MM.1S (cell line): Measurements from ENCODE around the gene HEXIM2.

Source experiments
- DNase-seq: peaks from one replicate; pipeline ENCODE4 v3.0.0-alpha.2; 2015
- H2AFZ ChIP-seq: fragments of 300-600 bp; sonication (generic); 2 replicates; pipeline ENCODE4 v1.6.0; 2016; ENCODE audit warnings: antibody characterized with exemption, low read length
- H3F3A ChIP-seq: fragments of 300-600 bp; sonication (generic); 2 replicates; pipeline ENCODE4 v1.6.1; 2016; ENCODE audit warnings: mild to moderate bottlenecking, antibody characterized with exemption, low read length, moderate library complexity, mixed read lengths; ENCODE audit not compliant: insufficient read depth
- H3K27ac ChIP-seq: fragments of 300-600 bp; sonication (generic); 2 replicates; pipeline ENCODE4 v1.5.1; 2016; ENCODE audit warnings: mild to moderate bottlenecking, low read length
- H3K27me3 ChIP-seq: fragments of 300-600 bp; sonication (generic); replicated peaks from 2 replicates; pipeline ENCODE4 v1.6.0; 2016; ENCODE audit warnings: low read length; ENCODE audit not compliant: insufficient read depth
- H3K36me3 ChIP-seq: fragments of 300-600 bp; sonication (generic); replicated peaks from 2 replicates; pipeline ENCODE4 v1.6.1; 2016; ENCODE audit warnings: mild to moderate bottlenecking, low read length, mixed read lengths; ENCODE audit not compliant: insufficient read depth
- H3K4me1 ChIP-seq: fragments of 300-600 bp; sonication (generic); 2 replicates; pipeline ENCODE4 v1.6.1; 2016; ENCODE audit warnings: low read length, mixed read lengths
- H3K4me2 ChIP-seq: fragments of 300-600 bp; sonication (generic); 2 replicates; pipeline ENCODE4 v1.6.0; 2016; ENCODE audit warnings: low read depth, low read length
- H3K4me3 ChIP-seq: fragments of 300-600 bp; sonication (generic); 2 replicates; pipeline ENCODE4 v1.5.1; 2016; ENCODE audit warnings: low read length, mixed read lengths
- H3K79me2 ChIP-seq: fragments of 300-600 bp; sonication (generic); 2 replicates; pipeline ENCODE4 v1.6.1; 2016; ENCODE audit warnings: mixed run types, low read length, mixed read lengths
- H3K9ac ChIP-seq: fragments of 300-600 bp; sonication (generic); 2 replicates; pipeline ENCODE4 v1.6.1; 2016; ENCODE audit warnings: low read length, mixed read lengths
- H3K9me2 ChIP-seq: fragments of 300-600 bp; sonication (generic); replicated peaks from 2 replicates; pipeline ENCODE4 v1.6.1; 2016; ENCODE audit warnings: mild to moderate bottlenecking, low read length, mixed read lengths; ENCODE audit not compliant: insufficient read depth
- H3K9me3 ChIP-seq: fragments of 300-600 bp; sonication (generic); replicated peaks from 2 replicates; pipeline ENCODE4 v1.6.1; 2016; ENCODE audit warnings: mild to moderate bottlenecking, low read length, mixed read lengths; ENCODE audit not compliant: insufficient read depth
- H4K20me1 ChIP-seq: fragments of 300-600 bp; sonication (generic); 2 replicates; pipeline ENCODE4 v1.6.1; 2016; ENCODE audit warnings: mild to moderate bottlenecking, low read length, moderate library complexity, mixed read lengths; ENCODE audit not compliant: insufficient read depth
- CTCF ChIP-seq: fragments of 300-600 bp; sonication (generic); IDR thresholded peaks from 2 replicates; pipeline ENCODE4 v1.5.1; 2016; ENCODE audit warnings: antibody characterized with exemption, low read length, mixed read lengths
- EZH2 ChIP-seq: fragments of 300-600 bp; sonication (generic); optimal IDR thresholded peaks from 2 replicates; pipeline ENCODE3; 2017; ENCODE audit warnings: low read depth, mild to moderate bottlenecking, antibody characterized with exemption, low read length, mixed read lengths
- EZH2phosphoT487 ChIP-seq: fragments of 300-600 bp; sonication (generic); IDR thresholded peaks from 2 replicates; pipeline ENCODE4 v1.6.1; 2018; ENCODE audit warnings: antibody characterized with exemption, low read length

HEXIM2 gene

DNA sequence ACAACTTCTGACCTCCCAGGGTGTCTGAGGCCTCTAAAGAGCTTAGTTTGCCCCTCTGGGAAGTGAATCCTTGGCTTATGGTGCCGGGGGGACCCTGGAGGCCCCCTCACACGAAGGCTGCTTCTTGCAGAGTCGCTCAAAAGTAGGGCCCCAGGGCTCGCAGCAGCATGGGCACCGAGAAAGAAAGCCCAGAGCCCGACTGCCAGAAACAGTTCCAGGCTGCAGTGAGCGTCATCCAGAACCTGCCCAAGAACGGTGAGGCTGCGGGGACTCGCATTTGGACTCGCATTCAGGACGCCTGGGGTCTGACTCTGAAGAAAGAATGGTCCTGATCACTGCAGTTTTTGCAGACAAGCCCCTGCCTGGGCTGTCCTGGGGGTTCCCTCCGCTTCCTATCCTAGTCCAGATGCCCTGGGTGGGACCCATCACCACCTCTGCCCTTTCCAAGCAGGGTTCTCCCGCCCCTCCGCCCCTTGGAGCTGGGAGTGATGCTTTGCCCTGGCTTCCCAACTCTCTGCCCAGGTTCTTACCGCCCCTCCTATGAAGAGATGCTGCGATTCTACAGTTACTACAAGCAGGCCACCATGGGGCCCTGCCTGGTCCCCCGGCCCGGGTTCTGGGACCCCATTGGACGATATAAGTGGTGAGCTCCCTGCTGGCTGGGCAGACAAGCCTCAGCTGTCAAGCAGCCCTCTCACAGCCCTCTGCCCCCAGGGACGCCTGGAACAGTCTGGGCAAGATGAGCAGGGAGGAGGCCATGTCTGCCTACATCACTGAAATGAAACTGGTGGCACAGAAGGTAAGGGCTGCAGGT is 25.5 kb upstream of the HEXIM2 start:
- H3K36me3 ChIP-seq = no peaks in the 10 kb centered on the region
- no peaks in the 10 kb centered on the region for H3K9me2 ChIP-seq
- peak overlapping the region; percentile 85 for H3K4me3 ChIP-seq
- peak overlapping the region; percentile 79 for H2AFZ ChIP-seq
- H4K20me1 ChIP-seq = no peaks in the 10 kb centered on the region
- peaks cover 12% of the 10 kb centered on the region; the same call in 1 of the 2 replicates for H3K79me2 ChIP-seq
- TF ChIP-seq CTCF (no peak), EZH2 (no peak), EZH2phosphoT487 (no peak)
- no peak for DNase-seq
- H3F3A ChIP-seq = peaks cover 6% of the 10 kb centered on the region
- peak overlapping the region; percentile 72 for H3K9ac ChIP-seq
- peak overlapping the region; percentile 7; the same call in 1 of the 2 replicates for H3K27ac ChIP-seq
- 0 out of 2 replicates have a peak, but pooled peaks cover 1% of the 10 kb centered on the region for H3K27me3 ChIP-seq
- peaks cover 10% of the 10 kb centered on the region for H3K4me1 ChIP-seq
- H3K4me2 ChIP-seq = peak overlapping the region; percentile 97
- no peaks in the 10 kb centered on the region for H3K9me3 ChIP-seq

DNA sequence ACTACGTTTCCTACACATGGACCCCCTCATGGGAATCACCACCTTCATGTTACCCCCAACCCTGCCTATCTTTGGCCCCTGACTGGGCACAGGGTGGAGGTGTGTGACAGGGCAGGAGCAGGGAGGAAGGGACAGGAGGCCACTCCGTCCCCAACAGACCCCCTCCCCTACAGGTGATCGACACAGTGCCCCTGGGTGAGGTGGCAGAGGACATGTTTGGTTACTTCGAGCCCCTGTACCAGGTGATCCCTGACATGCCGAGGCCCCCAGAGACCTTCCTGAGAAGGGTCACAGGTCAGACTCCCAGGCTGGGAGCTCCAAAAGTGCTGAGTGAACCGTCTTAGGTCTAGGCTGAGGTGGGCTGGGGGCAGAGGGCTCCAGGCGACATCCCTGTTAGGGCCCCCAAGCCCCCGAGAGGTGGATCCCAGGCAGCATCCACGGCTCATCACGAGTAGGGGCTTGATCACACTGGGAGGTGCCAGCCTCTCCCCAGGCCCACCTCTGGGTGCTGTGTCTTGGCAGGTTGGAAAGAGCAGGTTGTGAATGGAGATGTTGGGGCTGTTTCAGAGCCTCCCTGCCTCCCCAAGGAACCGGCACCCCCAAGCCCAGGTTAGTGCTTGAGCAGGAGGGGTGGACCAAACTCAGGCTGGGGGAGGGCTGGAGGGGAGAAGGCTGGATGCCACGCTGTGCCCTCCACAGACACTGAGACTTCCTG is 24.7 kb upstream of the HEXIM2 start:
- Histone ChIP-seq H3K4me1 (peaks cover 5% of the 10 kb centered on the region), H3K4me3 (no peak overlapping the region), H2AFZ (no peak overlapping the region), H3F3A (peaks cover 6% of the 10 kb centered on the region), H3K9ac (no peak overlapping the region), H3K79me2 (peaks cover 12% of the 10 kb centered on the region; the same call in 1 of the 2 replicates), H4K20me1 (no peaks in the 10 kb centered on the region), H3K27me3 (no peaks in the 10 kb centered on the region), H3K27ac (no peak overlapping the region), H3K36me3 (no peaks in the 10 kb centered on the region), H3K9me3 (no peaks in the 10 kb centered on the region), H3K4me2 (no peak overlapping the region), H3K9me2 (no peaks in the 10 kb centered on the region)
- DNase-seq = no peak
- no peak for TF ChIP-seq EZH2phosphoT487
- no peak for TF ChIP-seq EZH2
- no peak for TF ChIP-seq CTCF

DNA sequence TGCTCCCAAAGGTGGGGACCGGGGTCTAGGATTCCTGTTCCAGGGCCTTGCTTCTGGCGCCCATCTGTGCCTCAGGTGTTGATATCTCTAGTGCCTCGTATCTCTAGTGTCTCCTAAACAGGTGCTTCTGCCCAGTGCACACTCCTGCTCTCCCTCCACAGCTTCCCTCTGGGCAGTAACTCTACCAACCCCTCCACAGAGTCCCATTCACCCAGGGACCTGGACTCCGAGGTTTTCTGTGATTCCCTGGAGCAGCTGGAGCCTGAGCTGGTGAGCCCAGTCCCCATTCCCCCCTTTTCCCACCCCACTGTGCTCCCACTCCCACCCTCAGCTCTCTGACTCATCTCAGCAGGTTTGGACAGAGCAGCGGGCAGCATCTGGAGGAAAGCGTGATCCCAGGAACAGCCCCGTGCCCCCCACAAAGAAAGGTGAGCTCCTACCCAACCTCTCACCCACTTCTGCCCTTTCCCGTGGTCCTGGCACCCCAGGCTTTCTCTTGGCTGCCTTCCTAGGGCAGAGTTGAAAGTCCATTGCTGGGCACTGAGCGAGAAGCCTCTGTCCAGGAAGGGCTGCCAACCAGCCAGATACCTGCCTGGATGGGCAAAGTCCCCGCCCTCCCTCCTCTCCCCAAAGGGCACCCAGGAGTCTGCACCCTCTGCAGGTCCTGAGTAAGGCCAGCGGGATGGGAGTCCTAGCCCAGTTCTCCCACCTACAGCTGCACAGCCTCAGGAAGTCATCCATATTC is 23.9 kb upstream of the HEXIM2 start:
- no peaks in the 10 kb centered on the region for H3K9me2 ChIP-seq
- no peaks in the 10 kb centered on the region for H4K20me1 ChIP-seq
- no peak for TF ChIP-seq EZH2
- no peak for TF ChIP-seq EZH2phosphoT487
- TF ChIP-seq CTCF = no peak
- H3K9me3 ChIP-seq = no peaks in the 10 kb centered on the region
- H3K9ac ChIP-seq = no peak overlapping the region
- H3K27me3 ChIP-seq = no peaks in the 10 kb centered on the region
- no peak overlapping the region for H3K27ac ChIP-seq
- no peaks in the 10 kb centered on the region for H3K36me3 ChIP-seq
- no peak overlapping the region for H3K4me2 ChIP-seq
- H3K79me2 ChIP-seq = peaks cover 12% of the 10 kb centered on the region; the same call in 1 of the 2 replicates
- H2AFZ ChIP-seq = no peak overlapping the region
- H3K4me1 ChIP-seq = peaks cover 5% of the 10 kb centered on the region
- peaks cover 4% of the 10 kb centered on the region for H3F3A ChIP-seq
- H3K4me3 ChIP-seq = no peak overlapping the region
- DNase-seq = no peak
